A673 (cell line): ENCODE results near the gene GABRG3. TPM values are rescaled to one million over a fixed set of nuclear protein-coding genes. Genes with fewer than 3 reads are reported as not detected.

Experiments
- BruUV-seq: library from RNA; stranded (reverse); fragments of 400-500 nt; replicated peaks from 2 replicates; lab custom pipeline; 2021; lab: Mats Ljungman, UMichigan
- CTCF ChIA-PET: fragments of 300-600 bp; sonication (Branson Sonifier 250); formaldehyde crosslinking; loops from one replicate; lab custom pipeline; 2022; ENCODE audit warnings: antibody characterized with exemption; lab: Charles Lee
- POLR2A ChIA-PET: fragments of 300-600 bp; sonication (Branson Sonifier 250); formaldehyde crosslinking; loops from one replicate; lab custom pipeline; 2022; ENCODE audit warnings: antibody characterized with exemption; ENCODE audit not compliant: low non-redundant PET; lab: Charles Lee
- DNase-seq: peaks from one replicate; pipeline ENCODE4 v3.0.0-alpha.2; 2015; ENCODE audit warnings: low spot score
- H3K27ac ChIP-seq: fragments of 200-600 bp; sonication (generic); 2 replicates; pipeline ENCODE4 v1.5.1; 2016; ENCODE audit warnings: mixed run types, low read depth, mild to moderate bottlenecking, mixed read lengths, antibody characterized with exemption, low read length; ENCODE audit not compliant: poor library complexity, severe bottlenecking
- H3K27me3 ChIP-seq: fragments of 200-600 bp; sonication (generic); replicated peaks from 2 replicates; pipeline ENCODE4 v1.6.1; 2017; ENCODE audit warnings: mixed run types, low read depth, mild to moderate bottlenecking, mixed read lengths, antibody characterized with exemption, low read length; ENCODE audit not compliant: insufficient read depth, poor library complexity
- H3K36me3 ChIP-seq: fragments of 200-600 bp; sonication (generic); 2 replicates; pipeline ENCODE4 v1.6.1; 2016; ENCODE audit warnings: mixed run types, mild to moderate bottlenecking, mixed read lengths, antibody characterized with exemption, low read length; ENCODE audit not compliant: insufficient read depth, poor library complexity, severe bottlenecking
- H3K4me1 ChIP-seq: fragments of 200-600 bp; sonication (generic); 2 replicates; pipeline ENCODE4 v1.6.1; 2017; ENCODE audit warnings: mixed run types, mild to moderate bottlenecking, mixed read lengths, antibody characterized with exemption, low read length; ENCODE audit not compliant: insufficient read depth, poor library complexity, severe bottlenecking
- H3K4me3 ChIP-seq: fragments of 200-600 bp; sonication (generic); 2 replicates; pipeline ENCODE4 v1.5.1; 2016; ENCODE audit warnings: low read depth, mixed run types, mild to moderate bottlenecking, mixed read lengths, low read length; ENCODE audit not compliant: poor library complexity, severe bottlenecking
- H3K9me3 ChIP-seq: fragments of 200-600 bp; sonication (generic); 2 replicates; pipeline ENCODE4 v1.6.1; 2016; ENCODE audit warnings: mixed run types, low read depth, mild to moderate bottlenecking, mixed read lengths, antibody characterized with exemption, low read length; ENCODE audit not compliant: poor library complexity, severe bottlenecking
- CTCF ChIP-seq: fragments of 300-800, 200-600 bp; sonication (generic); conservative IDR thresholded peaks from 2 replicates; pipeline ENCODE4 v1.5.1; 2017; ENCODE audit warnings: low read depth, mild to moderate bottlenecking, antibody characterized with exemption, low read length, moderate library complexity, mixed read lengths
- EZH2 ChIP-seq: fragments of 200-600 bp; sonication (generic); IDR thresholded peaks from 2 replicates; pipeline ENCODE4 v1.6.1; 2017; ENCODE audit warnings: borderline replicate concordance, low read depth, mild to moderate bottlenecking, mixed read lengths, antibody characterized with exemption, low read length; ENCODE audit not compliant: poor library complexity, severe bottlenecking
- intact Hi-C: fragments of 100-400 bp; cut with micrococcal nuclease; formaldehyde crosslinking; loops from one replicate; pipeline ENCODE4 v1.10.0; 2022; ENCODE audit not compliant: unreplicated experiment
- total RNA-seq: library from RNA; stranded (reverse); gene quantifications from 2 replicates; pipeline ENCODE4 v1.2.3, GENCODE V29; 2021

The GABRG3 gene
- total RNA-seq, 1 experiment from 2014 or later = not detected

- POLR2A ChIA-PET = no interaction called here
These were observed 458.6 kb downstream of the GABRG3 start for GRCh38 chr15:27429577-27429976.

GRCh38 chr15:27433604-27434003, 462.6 kb downstream of the GABRG3 start:
- no peaks in the 10 kb centered on the region for H3K4me1 ChIP-seq
- intact Hi-C loops = no loop called here
- H3K4me3 ChIP-seq = no peak overlapping the region
- H3K27ac ChIP-seq = no peak overlapping the region
- H3K36me3 ChIP-seq = no peaks in the 10 kb centered on the region
- no peak for DNase-seq
- CTCF ChIA-PET = no interaction called here
- no peak for TF ChIP-seq EZH2
- TF ChIP-seq CTCF = no peak
- H3K27me3 ChIP-seq = no peaks in the 10 kb centered on the region
- H3K9me3 ChIP-seq = peaks cover 56% of the 10 kb centered on the region
- POLR2A ChIA-PET = no interaction called here
- no TSS peak for BruUV-seq

More at GRCh38 chr15:27429577-27429976, 458.6 kb downstream of the GABRG3 start:
- Histone ChIP-seq H3K4me3 (no peak overlapping the region), H3K27ac (no peak overlapping the region), H3K27me3 (no peaks in the 10 kb centered on the region), H3K36me3 (no peaks in the 10 kb centered on the region), H3K9me3 (peaks cover 45% of the 10 kb centered on the region), H3K4me1 (no peaks in the 10 kb centered on the region)
- no peak for TF ChIP-seq CTCF
- TF ChIP-seq EZH2 = no peak
- DNase-seq = no peak
- no TSS peak for BruUV-seq
- CTCF ChIA-PET = no interaction called here
- intact Hi-C loops = no loop called here

- H3K36me3 ChIP-seq = no peaks in the 10 kb centered on the region
- no peak overlapping the region for H3K27ac ChIP-seq
- CTCF ChIA-PET = no interaction called here
- TF ChIP-seq CTCF (no peak), EZH2 (no peak)
- no peak overlapping the region for H3K4me3 ChIP-seq
- no peaks in the 10 kb centered on the region for H3K4me1 ChIP-seq
- no peaks in the 10 kb centered on the region for H3K27me3 ChIP-seq
- BruUV-seq = no TSS peak
- no peak for DNase-seq
- intact Hi-C loops = no loop called here
- POLR2A ChIA-PET = no interaction called here
- H3K9me3 ChIP-seq = peaks cover 51% of the 10 kb centered on the region
These were observed 467.7 kb downstream of the GABRG3 start for GRCh38 chr15:27438403-27439375.
